HCT116 (cell line): ENCODE results near the gene DPH6.

Source experiments
- CEBPB ChIP-seq: IDR thresholded peaks from 2 replicates; pipeline ENCODE4 v1.6.1; 2012; ENCODE audit warnings: low read depth
- ELF1 ChIP-seq: IDR thresholded peaks from 2 replicates; pipeline ENCODE4 v1.6.1; 2012; ENCODE audit warnings: low read depth, borderline replicate concordance
- POLR2A ChIP-seq: IDR thresholded peaks from 2 replicates; pipeline ENCODE4 v1.7.0; 2011; ENCODE audit warnings: borderline replicate concordance; ENCODE audit not compliant: insufficient read depth, insufficient read length; ENCODE audit errors: extremely low read depth
- POLR2AphosphoS5 ChIP-seq: IDR thresholded peaks from 2 replicates; pipeline ENCODE4 v1.6.1; 2011; ENCODE audit warnings: mild to moderate bottlenecking, low read depth, low read length, moderate library complexity
- SIN3A ChIP-seq: IDR thresholded peaks from 2 replicates; pipeline ENCODE4 v1.6.1; 2012; ENCODE audit warnings: low read depth
- SRF ChIP-seq: IDR thresholded peaks from 2 replicates; pipeline ENCODE4 v1.6.1; 2012; ENCODE audit warnings: low read depth
- YY1 ChIP-seq: IDR thresholded peaks from 2 replicates; pipeline ENCODE4 v1.6.1; 2011; ENCODE audit warnings: low read length, low read depth, moderate library complexity, mild to moderate bottlenecking; ENCODE audit not compliant: insufficient replicate concordance; ENCODE audit errors: extremely low read depth
- ZNF274 ChIP-seq: fragments of 200-500 bp; sonication (Bioruptor generic); IDR thresholded peaks from 2 replicates; pipeline ENCODE4 v1.6.1; 2014; ENCODE audit warnings: mild to moderate bottlenecking, low read depth, low read length, inconsistent platforms
- TF ChIP-seq, protein P1 (sequence below): IDR thresholded peaks from 2 replicates; pipeline ENCODE4 v1.6.1; 2012
- TF ChIP-seq, protein P2 (sequence below): IDR thresholded peaks from 2 replicates; pipeline ENCODE4 v1.6.1; 2012; ENCODE audit warnings: low read depth
- TF ChIP-seq, protein P3 (sequence below), 3 experiments: fragments of 200-600 bp in 1 of 3; sonication (generic) in 1 of 3; IDR thresholded peaks in 2 of 3; conservative IDR thresholded peaks in 1 of 3; 2 replicates each; pipeline ENCODE4 v1.5.1; 2012 to 2017; ENCODE audit warnings: low read depth in 2 of 3, low read length in 2 of 3, antibody characterized with exemption in 1 of 3, borderline replicate concordance in 1 of 3, control low read depth in 1 of 3, mild to moderate bottlenecking in 1 of 3, mixed read lengths in 1 of 3, mixed run types in 1 of 3, moderate library complexity in 1 of 3; ENCODE audit not compliant: insufficient read depth in 1 of 3

DNA sequence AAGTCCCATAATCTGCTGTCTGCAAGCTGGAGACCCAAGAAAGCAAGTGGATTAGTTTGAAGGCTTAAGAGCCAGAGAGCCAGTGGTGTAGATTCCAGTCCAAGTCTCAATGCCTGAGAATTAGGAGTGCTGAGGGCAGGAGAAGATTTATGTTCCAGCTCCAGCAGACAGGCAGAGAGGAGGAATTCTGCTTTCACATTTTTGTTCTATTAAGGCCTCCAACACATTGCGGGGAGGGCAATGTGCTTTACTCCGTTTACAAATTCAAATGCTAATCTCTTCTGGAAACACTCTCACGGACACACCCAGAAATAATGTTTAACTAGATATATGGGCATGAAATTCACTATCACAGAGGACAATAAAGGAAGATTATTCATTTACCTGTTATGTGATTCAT is 54.0 kb downstream of the DPH6 start:
- TF ChIP-seq, protein P1, sequence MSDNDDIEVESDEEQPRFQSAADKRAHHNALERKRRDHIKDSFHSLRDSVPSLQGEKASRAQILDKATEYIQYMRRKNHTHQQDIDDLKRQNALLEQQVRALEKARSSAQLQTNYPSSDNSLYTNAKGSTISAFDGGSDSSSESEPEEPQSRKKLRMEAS = no peak
- TF ChIP-seq, protein P2, sequence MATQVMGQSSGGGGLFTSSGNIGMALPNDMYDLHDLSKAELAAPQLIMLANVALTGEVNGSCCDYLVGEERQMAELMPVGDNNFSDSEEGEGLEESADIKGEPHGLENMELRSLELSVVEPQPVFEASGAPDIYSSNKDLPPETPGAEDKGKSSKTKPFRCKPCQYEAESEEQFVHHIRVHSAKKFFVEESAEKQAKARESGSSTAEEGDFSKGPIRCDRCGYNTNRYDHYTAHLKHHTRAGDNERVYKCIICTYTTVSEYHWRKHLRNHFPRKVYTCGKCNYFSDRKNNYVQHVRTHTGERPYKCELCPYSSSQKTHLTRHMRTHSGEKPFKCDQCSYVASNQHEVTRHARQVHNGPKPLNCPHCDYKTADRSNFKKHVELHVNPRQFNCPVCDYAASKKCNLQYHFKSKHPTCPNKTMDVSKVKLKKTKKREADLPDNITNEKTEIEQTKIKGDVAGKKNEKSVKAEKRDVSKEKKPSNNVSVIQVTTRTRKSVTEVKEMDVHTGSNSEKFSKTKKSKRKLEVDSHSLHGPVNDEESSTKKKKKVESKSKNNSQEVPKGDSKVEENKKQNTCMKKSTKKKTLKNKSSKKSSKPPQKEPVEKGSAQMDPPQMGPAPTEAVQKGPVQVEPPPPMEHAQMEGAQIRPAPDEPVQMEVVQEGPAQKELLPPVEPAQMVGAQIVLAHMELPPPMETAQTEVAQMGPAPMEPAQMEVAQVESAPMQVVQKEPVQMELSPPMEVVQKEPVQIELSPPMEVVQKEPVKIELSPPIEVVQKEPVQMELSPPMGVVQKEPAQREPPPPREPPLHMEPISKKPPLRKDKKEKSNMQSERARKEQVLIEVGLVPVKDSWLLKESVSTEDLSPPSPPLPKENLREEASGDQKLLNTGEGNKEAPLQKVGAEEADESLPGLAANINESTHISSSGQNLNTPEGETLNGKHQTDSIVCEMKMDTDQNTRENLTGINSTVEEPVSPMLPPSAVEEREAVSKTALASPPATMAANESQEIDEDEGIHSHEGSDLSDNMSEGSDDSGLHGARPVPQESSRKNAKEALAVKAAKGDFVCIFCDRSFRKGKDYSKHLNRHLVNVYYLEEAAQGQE = no peak
- no peak for TF ChIP-seq SRF
- TF ChIP-seq POLR2AphosphoS5 = no peak
- TF ChIP-seq, protein P3, sequence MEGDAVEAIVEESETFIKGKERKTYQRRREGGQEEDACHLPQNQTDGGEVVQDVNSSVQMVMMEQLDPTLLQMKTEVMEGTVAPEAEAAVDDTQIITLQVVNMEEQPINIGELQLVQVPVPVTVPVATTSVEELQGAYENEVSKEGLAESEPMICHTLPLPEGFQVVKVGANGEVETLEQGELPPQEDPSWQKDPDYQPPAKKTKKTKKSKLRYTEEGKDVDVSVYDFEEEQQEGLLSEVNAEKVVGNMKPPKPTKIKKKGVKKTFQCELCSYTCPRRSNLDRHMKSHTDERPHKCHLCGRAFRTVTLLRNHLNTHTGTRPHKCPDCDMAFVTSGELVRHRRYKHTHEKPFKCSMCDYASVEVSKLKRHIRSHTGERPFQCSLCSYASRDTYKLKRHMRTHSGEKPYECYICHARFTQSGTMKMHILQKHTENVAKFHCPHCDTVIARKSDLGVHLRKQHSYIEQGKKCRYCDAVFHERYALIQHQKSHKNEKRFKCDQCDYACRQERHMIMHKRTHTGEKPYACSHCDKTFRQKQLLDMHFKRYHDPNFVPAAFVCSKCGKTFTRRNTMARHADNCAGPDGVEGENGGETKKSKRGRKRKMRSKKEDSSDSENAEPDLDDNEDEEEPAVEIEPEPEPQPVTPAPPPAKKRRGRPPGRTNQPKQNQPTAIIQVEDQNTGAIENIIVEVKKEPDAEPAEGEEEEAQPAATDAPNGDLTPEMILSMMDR (IDR thresholded peaks at IDR 0.05 in 2 of 3, conservative IDR thresholded peaks at IDR 0.05 in 1 of 3; ENCODE audit: borderline replicate concordance in 1 of 3, insufficient read depth in 1 of 3, low read depth in 2 of 3, low read length in 2 of 3) = no peak
- TF ChIP-seq POLR2A = no peak
- no peak for TF ChIP-seq CEBPB
- no peak for TF ChIP-seq SIN3A
- TF ChIP-seq ELF1 = no peak
- TF ChIP-seq ZNF274 = no peak
- no peak for TF ChIP-seq YY1
